ENCODE measurements around the gene TTLL9.

The TTLL9 gene

DNA sequence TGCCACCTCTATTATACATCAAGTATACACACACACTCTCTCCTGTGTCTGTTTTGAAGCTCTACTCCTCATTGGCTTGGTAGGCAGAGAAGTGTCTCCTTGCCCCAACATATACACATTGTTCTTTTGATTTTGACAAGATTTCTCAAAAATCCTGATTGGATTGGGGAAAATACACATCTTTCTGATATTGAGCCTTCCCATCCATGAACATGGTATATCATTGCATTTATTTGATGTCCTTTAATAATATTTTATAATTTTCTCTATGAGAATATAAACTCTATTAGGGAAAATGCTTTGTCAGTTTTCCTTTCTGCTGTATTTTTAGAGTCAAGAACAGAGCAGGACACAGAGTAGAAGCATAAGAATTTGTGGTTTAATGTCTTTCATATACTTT is 7.2 kb downstream of the TTLL9 start:
- DNase-seq (ENCODE audit: low read depth in 2 of 3, low spot score in 1 of 3) = no peak

GRCh38 chr20:31879143-31879987 is 8.9 kb downstream of the TTLL9 start:
- peak; percentile 70 to 84 (median 76) for DNase-seq (ENCODE audit: low read depth in 2 of 3, low spot score in 1 of 3)

DNA sequence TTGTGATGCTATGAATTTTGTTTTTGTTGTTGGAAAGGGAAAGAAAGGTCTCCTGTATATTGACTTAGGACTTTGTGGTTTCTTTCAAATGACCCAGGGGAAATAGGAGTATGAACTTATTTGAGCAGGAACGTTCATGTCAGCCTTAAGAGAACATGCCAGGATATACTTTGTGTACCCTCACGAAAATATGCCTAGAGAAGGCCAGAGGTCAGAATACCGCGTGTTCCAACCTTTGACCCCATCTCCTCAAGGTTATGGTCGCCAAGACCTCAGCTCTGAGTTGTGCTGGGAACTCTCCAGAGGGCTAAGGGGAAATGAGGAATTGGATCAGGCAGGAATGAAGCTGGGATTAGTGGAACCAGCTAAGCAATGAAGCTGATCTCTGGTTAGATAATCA is 11.5 kb downstream of the TTLL9 start:
- no peak for DNase-seq (ENCODE audit: low read depth in 2 of 3, low spot score in 1 of 3)

GRCh38 chr20:31883829-31884228 is 13.4 kb downstream of the TTLL9 start:
- DNase-seq (ENCODE audit: low read depth in 2 of 3, low spot score in 1 of 3) = no peak

DNA sequence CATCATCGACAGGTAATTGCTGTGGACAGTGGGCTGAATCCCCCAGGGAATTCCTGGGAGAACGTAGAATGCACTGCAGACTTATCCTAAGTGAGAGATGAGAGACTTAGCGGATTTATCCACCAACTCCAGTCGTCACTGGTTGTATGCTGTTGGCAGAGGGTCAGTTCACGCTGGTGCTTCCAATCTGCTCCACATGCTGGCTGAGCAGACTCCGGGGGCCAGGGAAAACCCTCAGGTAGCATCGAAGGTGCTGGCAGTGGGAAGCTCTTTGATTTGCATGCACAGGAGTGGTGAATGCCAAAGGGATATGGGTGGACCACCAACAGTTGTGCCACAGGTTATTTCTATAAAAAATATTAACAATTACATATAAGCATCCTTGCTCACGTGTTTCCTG is 20.2 kb downstream of the TTLL9 start:
- no peak for DNase-seq (ENCODE audit: low read depth in 2 of 3, low spot score in 1 of 3)

DNA sequence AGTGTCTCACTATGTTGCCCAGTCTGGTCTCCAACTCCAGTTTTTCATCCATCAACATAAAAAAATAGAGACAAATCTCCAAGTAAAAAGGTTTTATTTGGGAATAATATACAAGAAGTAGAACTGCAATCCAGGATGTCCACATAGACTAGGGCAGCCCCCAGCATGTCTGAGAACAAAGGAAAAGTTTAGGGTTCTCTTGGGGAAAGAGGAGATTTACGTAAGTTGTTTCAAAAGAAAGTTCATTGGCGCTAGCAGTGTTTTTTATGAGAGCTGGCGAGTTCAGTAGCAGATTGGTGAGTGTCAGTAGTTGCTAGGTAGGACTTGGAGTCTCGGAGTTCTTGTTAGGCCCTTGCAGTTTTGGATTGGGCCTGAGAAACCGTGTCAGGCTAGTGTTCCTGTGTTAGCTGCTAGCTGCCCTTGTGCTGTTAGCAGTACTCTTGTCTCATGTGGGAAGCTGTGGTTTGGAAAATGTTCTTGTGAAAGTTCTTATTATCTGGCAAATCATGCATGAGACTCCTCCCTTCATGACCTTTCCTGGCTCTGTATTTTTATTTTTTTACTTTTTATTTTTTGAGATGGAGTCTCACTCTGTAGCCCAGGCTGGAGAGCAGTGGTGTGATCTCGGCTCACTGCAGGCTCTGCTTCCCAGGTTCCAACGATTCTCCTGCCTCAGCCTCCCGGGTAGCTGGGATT is 24.7 kb downstream of the TTLL9 start:
- no peak for DNase-seq (ENCODE audit: low read depth in 2 of 3, low spot score in 1 of 3)

DNA sequence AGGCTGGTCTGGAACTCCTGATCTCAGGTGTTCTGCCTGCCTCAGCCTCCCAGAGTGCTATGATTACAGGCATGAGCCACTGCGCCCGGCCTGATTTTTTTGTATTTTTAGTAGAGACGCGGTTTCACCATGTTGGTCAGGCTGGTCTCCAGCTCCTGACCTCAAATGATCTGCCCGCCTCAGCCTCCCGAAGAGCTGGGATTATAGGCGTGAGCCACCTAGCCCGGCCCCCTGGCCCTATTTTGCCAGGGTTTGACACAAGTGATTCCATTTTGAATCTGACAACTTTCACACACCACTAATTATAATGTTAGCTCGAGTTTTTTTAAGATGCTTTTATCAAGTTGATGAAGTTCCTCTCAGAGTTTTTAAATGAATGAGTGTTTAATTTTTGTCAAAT is 25.6 kb downstream of the TTLL9 start:
- no peak for DNase-seq (ENCODE audit: low read depth in 2 of 3, low spot score in 1 of 3)

DNA sequence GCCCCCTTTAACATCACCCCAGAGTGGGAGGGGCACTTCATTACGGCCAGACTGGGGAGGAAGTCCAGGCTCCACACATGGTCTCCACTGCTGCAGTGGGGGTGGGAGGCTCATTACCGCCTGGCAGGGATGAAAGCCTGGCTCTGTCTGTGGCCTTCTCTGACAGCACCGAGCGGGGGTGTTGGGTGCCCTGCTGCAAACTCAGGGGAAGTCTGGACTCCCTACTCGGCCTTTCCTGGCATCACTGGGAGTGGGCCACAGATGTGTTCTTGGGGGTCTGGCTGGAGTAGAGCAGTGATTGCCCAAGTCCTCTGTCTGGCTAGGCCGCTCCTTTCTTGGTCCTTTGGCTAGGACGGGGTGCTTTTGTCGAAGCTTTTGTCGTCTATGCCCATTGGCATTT is 27.1 kb downstream of the TTLL9 start:
- DNase-seq (ENCODE audit: low read depth in 2 of 3, low spot score in 1 of 3) = no peak

- no peak for DNase-seq (ENCODE audit: low read depth in 2 of 3, low spot score in 1 of 3)
Observed at GRCh38 chr20:31901615-31902014, 31.2 kb downstream of the TTLL9 start.

GRCh38 chr20:31903627-31904386 is 33.4 kb downstream of the TTLL9 start:
- no peak for DNase-seq (ENCODE audit: low read depth in 2 of 3, low spot score in 1 of 3)

- no peak for DNase-seq (ENCODE audit: low read depth in 2 of 3, low spot score in 1 of 3)
Observed at GRCh38 chr20:31906001-31906400, 35.6 kb downstream of the TTLL9 start.

DNA sequence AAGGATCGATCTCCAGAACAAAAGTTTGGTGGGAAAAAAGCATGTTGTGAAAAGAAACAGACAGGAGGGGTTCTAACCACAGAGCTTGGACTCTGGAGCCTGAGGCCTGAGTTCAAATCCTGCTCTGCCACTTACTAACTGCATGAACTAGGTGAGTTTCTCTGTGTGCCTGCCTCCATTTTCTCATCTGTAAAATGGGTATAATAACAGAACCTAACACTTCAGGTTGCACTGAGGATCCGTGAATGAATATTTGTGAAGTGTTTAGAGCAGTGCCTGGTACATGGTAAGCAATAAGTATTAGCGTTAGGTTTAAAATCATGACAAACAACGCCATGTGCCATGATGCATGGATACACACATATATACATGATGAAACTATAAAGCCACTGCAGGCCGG is 36.6 kb downstream of the TTLL9 start:
- DNase-seq (ENCODE audit: low read depth in 2 of 3, low spot score in 1 of 3) = no peak

GRCh38 chr20:31908016-31908415 is 37.6 kb downstream of the TTLL9 start:
- no peak for DNase-seq (ENCODE audit: low read depth in 2 of 3, low spot score in 1 of 3)

- no peak for DNase-seq (ENCODE audit: low read depth in 2 of 3, low spot score in 1 of 3)
Observed at GRCh38 chr20:31908424-31908823, 38.0 kb downstream of the TTLL9 start.

DNA sequence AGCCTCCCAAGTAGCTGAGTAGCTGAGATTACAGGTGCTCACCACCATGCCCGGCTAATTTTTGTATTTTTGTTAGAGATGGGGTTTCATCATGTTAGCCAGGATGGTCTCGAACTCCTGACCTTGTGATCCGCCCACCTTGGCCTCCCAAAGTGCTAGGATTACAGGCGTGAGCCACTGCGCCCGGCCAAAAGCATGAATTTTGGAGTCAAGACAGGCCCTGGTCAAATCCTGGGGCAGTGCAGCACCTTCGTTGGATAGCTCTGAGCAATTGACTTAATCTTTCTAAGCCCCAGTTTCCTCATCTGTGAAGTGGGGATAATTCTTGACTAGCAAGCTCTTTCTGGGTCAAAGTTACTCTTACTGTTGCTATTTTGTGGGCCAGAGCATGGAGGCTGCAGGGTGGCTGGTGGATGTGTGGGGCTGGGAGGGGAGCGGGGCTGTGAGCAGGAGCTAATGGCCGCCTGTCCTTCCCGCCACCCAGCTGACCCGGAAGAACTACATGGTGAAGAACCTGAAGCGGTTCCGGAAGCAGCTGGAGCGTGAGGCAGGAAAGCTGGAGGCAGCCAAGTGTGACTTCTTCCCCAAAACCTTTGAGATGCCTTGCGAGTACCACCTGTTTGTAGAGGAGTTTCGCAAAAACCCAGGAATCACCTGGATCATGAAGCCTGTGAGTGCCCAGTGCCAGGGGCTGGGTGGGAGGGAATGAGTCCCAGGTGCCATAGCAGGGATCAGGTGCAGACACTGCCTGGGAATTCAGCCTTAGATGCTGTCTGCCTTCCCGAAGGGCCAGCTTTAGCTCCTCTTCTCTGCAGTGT is 39.0 kb downstream of the TTLL9 start:
- no peak for DNase-seq (ENCODE audit: low read depth in 2 of 3, low spot score in 1 of 3)

DNA sequence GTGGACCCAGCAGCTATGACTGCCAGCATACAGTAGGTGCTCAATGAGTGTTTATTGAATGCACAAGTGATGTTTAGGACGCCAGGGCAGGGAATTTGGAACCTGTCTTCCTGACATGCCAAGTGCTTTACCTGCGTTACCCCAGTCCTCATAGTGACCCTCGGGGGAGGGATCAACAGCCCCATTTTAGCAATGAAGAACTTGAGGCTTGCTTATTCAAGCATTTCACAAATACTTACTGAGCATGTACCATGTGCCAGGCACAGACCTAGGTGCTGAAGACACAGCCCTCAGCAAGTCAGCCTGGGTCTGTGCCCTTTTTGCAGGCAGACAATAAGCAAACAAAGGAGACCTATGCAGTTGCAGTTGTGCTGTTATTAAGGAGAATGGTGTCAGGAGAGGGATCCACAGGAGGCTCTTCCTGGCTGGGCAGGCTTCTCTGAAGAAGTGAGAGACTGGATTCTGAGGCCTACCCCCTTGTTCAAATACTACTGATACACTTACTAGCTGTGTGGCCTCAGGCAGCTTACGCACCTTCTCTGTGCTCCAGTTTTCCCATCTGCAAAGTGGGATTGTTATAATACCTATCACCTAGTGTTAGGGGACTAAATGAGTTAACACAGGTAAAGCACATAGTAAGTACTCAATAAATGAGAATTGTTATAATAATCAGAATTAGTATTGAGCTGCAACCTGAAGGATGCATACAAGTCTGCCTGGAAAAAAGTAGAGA is 39.8 kb downstream of the TTLL9 start:
- DNase-seq (ENCODE audit: low read depth in 2 of 3, low spot score in 1 of 3) = no peak

GRCh38 chr20:31913431-31914157 is 43.2 kb downstream of the TTLL9 start:
- DNase-seq (ENCODE audit: low read depth in 2 of 3, low spot score in 1 of 3) = no peak

DNA sequence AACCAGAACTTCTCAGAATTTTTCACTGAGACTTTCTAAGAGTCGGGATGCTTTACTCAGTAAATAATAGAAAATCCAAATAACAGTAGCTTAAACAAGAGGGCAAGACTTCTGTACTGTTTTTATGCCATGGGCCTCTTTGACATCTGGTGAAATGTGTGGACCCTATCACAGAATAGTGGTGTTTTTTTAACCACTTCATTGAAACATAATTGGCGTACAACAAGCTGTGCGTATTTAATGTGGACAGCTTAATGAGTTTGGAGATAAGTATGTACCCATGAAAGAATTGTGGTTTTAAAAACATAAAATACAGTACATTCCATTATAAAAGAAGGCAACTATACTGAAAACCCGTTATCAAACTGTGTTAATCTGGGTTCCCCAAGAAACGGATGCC is 43.7 kb downstream of the TTLL9 start:
- no peak for DNase-seq (ENCODE audit: low read depth in 2 of 3, low spot score in 1 of 3)

GRCh38 chr20:31915491-31916280 is 45.3 kb downstream of the TTLL9 start:
- no peak for DNase-seq (ENCODE audit: low read depth in 2 of 3, low spot score in 1 of 3)

Measured in stimulated activated CD4-positive, alpha-beta T cell treated with anti-CD3 and anti-CD28 coated beads, Interleukin-12 subunit alpha, Interleukin-12 subunit beta, amount 100 ng/mL, for 48 hours (primary cell).